SK-N-SH treated with all-trans-retinoic acid at 6 μM for 48 hours (cell line): ENCODE results near the gene CPNE2.

Experiments
- ARNTL ChIP-seq: fragments of 450-650 bp; formaldehyde crosslinking; IDR thresholded peaks from 2 replicates; pipeline ENCODE4 v1.5.0; 2020; ENCODE audit warnings: low read depth, mild to moderate bottlenecking, moderate library complexity, borderline replicate concordance
- BACH2 ChIP-seq: fragments of 250-450 bp; sonication (Bioruptor Pico); IDR thresholded peaks from 2 replicates; pipeline ENCODE4 v1.9.0; 2021; ENCODE audit warnings: mild to moderate bottlenecking, borderline replicate concordance
- CREB5 ChIP-seq: fragments of 250-450 bp; sonication (Bioruptor Pico); IDR thresholded peaks from 2 replicates; pipeline ENCODE4 v1.5.1; 2020; ENCODE audit warnings: low read depth, mild to moderate bottlenecking, moderate library complexity
- CSDC2 ChIP-seq: fragments of 250-450 bp; sonication (Bioruptor Pico); IDR thresholded peaks from 2 replicates; pipeline ENCODE4 v1.5.0; 2020; ENCODE audit warnings: mild to moderate bottlenecking, moderate library complexity
- ISL1 ChIP-seq: fragments of 250-450 bp; sonication (Bioruptor Pico); IDR thresholded peaks from 2 replicates; pipeline ENCODE4 v2.1.2; 2022; ENCODE audit warnings: mild to moderate bottlenecking, moderate library complexity
- OSR1 ChIP-seq: fragments of 250-450 bp; sonication (Bioruptor Pico); IDR thresholded peaks from 2 replicates; pipeline ENCODE4 v1.8.0; 2022; ENCODE audit warnings: moderate library complexity, mild to moderate bottlenecking, inconsistent platforms
- PATZ1 ChIP-seq: fragments of 250-450 bp; sonication (Bioruptor Pico); IDR thresholded peaks from 2 replicates; pipeline ENCODE4 v1.8.0; 2020; ENCODE audit warnings: mild to moderate bottlenecking, moderate library complexity, borderline replicate concordance
- POU6F1 ChIP-seq: fragments of 250-450 bp; sonication (Bioruptor Pico); IDR thresholded peaks from 2 replicates; pipeline ENCODE4 v1.8.0; 2021; ENCODE audit warnings: low read depth, mild to moderate bottlenecking, moderate library complexity, borderline replicate concordance
- PPARA ChIP-seq: fragments of 250-450 bp; sonication (Bioruptor Pico); IDR thresholded peaks from 2 replicates; pipeline ENCODE4 v1.5.0; 2020; ENCODE audit warnings: mild to moderate bottlenecking, borderline replicate concordance
- RARB ChIP-seq: fragments of 250-450 bp; sonication (Bioruptor Pico); IDR thresholded peaks from 2 replicates; pipeline ENCODE4 v1.8.0; 2021; ENCODE audit warnings: mild to moderate bottlenecking, moderate library complexity
- ZFP3 ChIP-seq: fragments of 250-450 bp; sonication (Bioruptor Pico); IDR thresholded peaks from 2 replicates; pipeline ENCODE4 v1.5.0; 2020; ENCODE audit warnings: mild to moderate bottlenecking, moderate library complexity
- ZFP30 ChIP-seq: fragments of 450-650 bp; formaldehyde crosslinking; IDR thresholded peaks from 2 replicates; pipeline ENCODE4 v1.5.0; 2022; ENCODE audit warnings: mild to moderate bottlenecking, moderate library complexity

GRCh38 chr16:57091975-57092785 is at the start of gene CPNE2:
- TF ChIP-seq CSDC2 (no peak), ARNTL (CRISPR knock-in tag) (no peak), CREB5 (CRISPR knock-in tag) (no peak), ZFP3 (CRISPR knock-in tag) (no peak), ISL1 (CRISPR knock-in tag) (no peak), PATZ1 (no peak), PPARA (CRISPR knock-in tag) (no peak), OSR1 (CRISPR knock-in tag) (no peak), ZFP30 (CRISPR knock-in tag) (no peak), RARB (CRISPR knock-in tag) (no peak), POU6F1 (CRISPR knock-in tag) (no peak), BACH2 (CRISPR knock-in tag) (no peak)
